ENCODE data around the gene SHC2.
"Not testable (repeated sequence)": the region's sequence is repeated elsewhere in the genome, so short reads cannot be mapped to it uniquely, and the experiment has no call there.

Gene SHC2

GRCh38 chr19:468587-469256 is 7.9 kb upstream of the SHC2 start:
- no peak for DNase-seq

- DNase-seq, result no peak
Measured at GRCh38 chr19:467554-467953, 6.7 kb upstream of the SHC2 start.

- DNase-seq, result no peak
Measured at GRCh38 chr19:465056-465816, 4.4 kb upstream of the SHC2 start.

- DNase-seq, result no peak
Measured at GRCh38 chr19:464208-464545, 3.3 kb upstream of the SHC2 start.

- DNase-seq, result no peak
Measured at GRCh38 chr19:463483-464207, 2.8 kb upstream of the SHC2 start.

GRCh38 chr19:461721-462551 is 1.1 kb upstream of the SHC2 start:
- DNase-seq, result no peak

- peak in 1 of 2 experiments; percentile 36 for DNase-seq
Measured at GRCh38 chr19:459724-460511, 915 bp downstream of the SHC2 start.

GRCh38 chr19:458091-459042 is 2.5 kb downstream of the SHC2 start:
- no peak for DNase-seq

GRCh38 chr19:457636-458035 is 3.2 kb downstream of the SHC2 start:
- DNase-seq, result no peak

GRCh38 chr19:456547-457110 is 4.2 kb downstream of the SHC2 start:
- no peak for DNase-seq

- no peak for DNase-seq
Measured at GRCh38 chr19:455851-456546, 4.8 kb downstream of the SHC2 start.

- no peak for DNase-seq
Measured at GRCh38 chr19:455031-455705, 5.7 kb downstream of the SHC2 start.

GRCh38 chr19:453606-454005 is 7.2 kb downstream of the SHC2 start:
- no peak for DNase-seq

- DNase-seq, result no peak
Measured at GRCh38 chr19:452829-453228, 8.0 kb downstream of the SHC2 start.

GRCh38 chr19:450912-451481 is 9.8 kb downstream of the SHC2 start:
- DNase-seq, result not testable (repeated sequence)

GRCh38 chr19:449916-450315 is 10.9 kb downstream of the SHC2 start:
- no peak for DNase-seq

- no peak for DNase-seq
Measured at GRCh38 chr19:447816-448560, 12.8 kb downstream of the SHC2 start.

GRCh38 chr19:447064-447426 is 13.8 kb downstream of the SHC2 start:
- no peak for DNase-seq
